ENCODE measurements around the gene ZNF485. TPM values are rescaled to one million over a fixed set of nuclear protein-coding genes. Genes with fewer than 3 reads are reported as not detected.

Gene ZNF485
- total RNA-seq = 10 to 100 TPM in 2 of 5 experiments, 1 to 10 TPM in 3; 2.9 to 13.1 (median 5.3) TPM
- polyA plus RNA-seq = 1 to 10 TPM; 6.0 to 7.4 TPM
- 6.3 reads per million, percentile 28 among the genes with 10 or more reads in this experiment for total RNA-seq

DNA sequence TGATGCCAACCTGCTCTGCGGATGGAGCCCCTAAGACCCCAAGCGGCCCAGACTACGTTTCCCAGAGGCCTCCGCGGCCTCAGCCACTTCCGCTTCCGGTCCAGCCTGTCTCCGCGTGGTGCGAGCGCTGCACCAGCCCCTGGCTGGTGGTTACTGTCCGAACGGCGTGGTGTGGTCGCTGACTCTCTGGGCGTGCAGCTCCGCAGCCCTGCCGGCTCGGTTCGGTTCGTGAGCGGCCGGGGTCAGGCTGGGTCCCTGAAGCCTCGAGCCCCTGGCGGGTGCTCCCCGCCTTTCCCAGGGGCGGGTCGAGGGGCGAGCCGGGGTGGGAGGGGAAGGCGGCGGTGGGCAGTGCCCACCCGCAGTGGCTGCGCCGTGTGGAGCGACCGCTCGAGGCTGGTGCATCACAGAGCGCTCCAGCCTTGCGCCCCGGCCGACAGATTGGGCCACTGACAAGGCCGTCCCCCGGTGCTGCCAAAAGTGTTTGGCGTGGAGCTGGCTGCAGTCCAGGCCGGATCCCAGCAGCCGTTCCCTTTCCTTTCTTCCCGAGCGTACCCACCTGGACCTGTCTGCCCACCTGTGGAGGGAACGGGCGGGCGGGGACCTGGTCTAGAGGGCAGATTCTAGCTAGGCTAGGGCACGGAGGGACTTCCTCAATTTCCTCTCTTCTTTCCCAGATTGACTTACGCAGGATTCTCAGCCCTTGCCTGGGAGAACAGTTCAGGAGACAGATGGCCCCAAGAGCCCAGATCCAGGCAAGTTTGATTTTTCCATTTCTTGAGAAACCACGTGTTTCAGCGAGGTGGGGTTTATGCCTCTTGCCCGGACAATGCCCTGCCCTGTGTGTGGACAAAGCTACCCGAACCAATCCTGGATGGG lies at the start of gene ZNF485:
TSS of gene ZNF485 (plus strand) at position 116 of the 876 bp plus-strand sequence. CDS start at position 729, 613 bp downstream.
- Histone ChIP-seq H3K27ac (ENCODE audit: low read depth, low read length) (peak within 1 kb of the TSS; percentile 75), H3K9me3 (ENCODE audit: control insufficient read depth in 2 of 3, low read length in 3 of 3) (no peaks in the 10 kb centered on the region), H3K27me3 (ENCODE audit: control insufficient read depth in 2 of 2, insufficient read depth in 2 of 2, low read length in 2 of 2) (no peaks in the 10 kb centered on the region), H3K36me3 (ENCODE audit: control insufficient read depth in 2 of 3, insufficient read depth in 3 of 3, low read length in 3 of 3) (peaks cover 0 to 23% (median 0%) of the 10 kb centered on the region in 3 experiments), H3K4me1 (ENCODE audit: control insufficient read depth in 2 of 2, insufficient read depth in 2 of 2, low read length in 2 of 2) (peaks cover 11 to 12% of the 10 kb centered on the region in 2 donors), H3K4me3 (ENCODE audit: low read length) (peak within 1 kb of the TSS; percentile 82)
- ChIA-PET POLR2A (interaction anchor here (0.6 to 4.0 kb wide), 6 partner anchors 9 to 42 kb away, joined by 3 to 22 read pairs (median 4); partner anchors contain the start of genes ZNF239 and ZNF32), CTCF (no interaction called here)
- Mint-ChIP-seq H3K4me1 (peaks cover 11 to 47% (median 45%) of the 10 kb centered on the region in 7 donors), H3K27me3 (peaks cover 0 to 8% (median 0%) of the 10 kb centered on the region in 5 donors), H3K4me3 (peak within 1 kb of the TSS; percentile 80 to 93 (median 85)), H3K9me3 (peaks cover 0 to 13% (median 0%) of the 10 kb centered on the region in 11 donors), H3K27ac (peak within 1 kb of the TSS; percentile 62 to 88 (median 77)), H3K36me3 (peaks cover 14 to 46% (median 36%) of the 10 kb centered on the region in 5 donors)
- peak; percentile 90 for ATAC-seq
- intact Hi-C loops (cut with micrococcal nuclease) = loop anchor here (1.0 kb wide), 7 partner anchors 11 to 1054 kb away; partner anchors contain the start of genes ZNF239 (in 2 of the 2), ZNF32 (in 2 of the 2), BMS1 (in 1 of the 2) and ZNF33B (in 1 of the 2)
- DNase-seq = peak; percentile 41 to 61 (median 56)

DNA sequence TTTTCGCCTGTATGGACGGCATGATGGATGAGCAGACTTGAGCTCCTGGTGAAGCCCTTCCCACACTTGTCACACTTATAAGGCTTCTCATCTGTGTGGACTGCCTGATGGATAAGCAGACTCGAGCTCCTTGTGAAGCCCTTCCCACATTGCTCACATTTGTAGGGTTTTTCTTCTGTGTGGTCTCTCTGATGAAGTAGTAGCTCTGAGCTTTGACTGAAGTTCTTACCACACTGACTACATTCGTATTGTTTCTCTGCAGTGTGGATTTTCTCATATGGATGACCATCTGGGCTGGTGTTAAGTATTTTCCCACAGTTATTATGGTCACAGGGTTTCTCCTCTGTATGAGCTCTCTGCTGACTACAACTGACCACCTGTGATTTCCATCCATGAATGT lies 49.0 kb upstream of the ZNF485 start:
- no peak overlapping the region for H3K4me3 Mint-ChIP-seq

DNA sequence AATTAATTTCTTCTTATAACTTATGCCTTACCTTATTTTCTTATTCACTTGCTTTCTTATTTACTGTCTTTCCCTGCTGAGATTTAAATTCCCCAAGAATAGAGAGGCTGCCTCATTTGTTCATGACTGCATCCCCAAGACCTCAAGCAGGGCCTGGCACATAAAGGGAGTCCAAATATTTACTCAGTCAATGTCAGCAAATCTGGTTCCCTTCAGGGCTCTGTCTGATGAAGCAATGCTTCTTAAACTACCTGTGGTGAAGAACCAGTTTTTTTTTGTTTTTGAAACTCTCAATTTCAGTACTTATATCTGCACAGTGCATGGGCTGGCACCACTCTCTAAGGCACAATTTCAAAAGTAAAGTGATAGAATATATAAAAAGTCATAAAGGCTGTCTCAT lies 36.6 kb upstream of the ZNF485 start:
- Mint-ChIP-seq H3K4me3 (no peak overlapping the region), H3K4me1 (peaks cover 10 to 40% (median 37%) of the 10 kb centered on the region in 7 donors), H3K27ac (peak overlapping the region in 1 of 9 donors; percentile 10), H3K27me3 (peaks cover 0 to 3% (median 0%) of the 10 kb centered on the region in 5 donors), H3K9me3 (peaks cover 0 to 18% (median 4%) of the 10 kb centered on the region in 11 donors), H3K36me3 (peaks cover 4 to 26% (median 12%) of the 10 kb centered on the region in 5 donors)
- Histone ChIP-seq H3K4me1 (ENCODE audit: control insufficient read depth in 2 of 2, insufficient read depth in 2 of 2, low read length in 2 of 2) (peaks cover under 1 to 5% of the 10 kb centered on the region in 2 donors), H3K36me3 (ENCODE audit: control insufficient read depth in 2 of 3, insufficient read depth in 3 of 3, low read length in 3 of 3) (peaks cover 0 to 27% (median 0%) of the 10 kb centered on the region in 3 experiments), H3K4me3 (ENCODE audit: low read length) (no peak overlapping the region), H3K9me3 (ENCODE audit: control insufficient read depth in 2 of 3, low read length in 3 of 3) (no peaks in the 10 kb centered on the region), H3K27ac (ENCODE audit: low read depth, low read length) (no peak overlapping the region), H3K27me3 (ENCODE audit: control insufficient read depth in 2 of 2, insufficient read depth in 2 of 2, low read length in 2 of 2) (no peaks in the 10 kb centered on the region)
- intact Hi-C loops (cut with micrococcal nuclease) = loop anchor here in 1 of 2 donors (10.0 kb wide), 1 partner anchor 275 kb away; no protein-coding TSS in a partner anchor
- DNase-seq (no peak), ATAC-seq (no peak)
- ChIA-PET POLR2A (interaction anchor here (0.6 kb wide), 1 partner anchor 1476 kb away, joined by 3 read pairs; no protein-coding TSS in a partner anchor), CTCF (no interaction called here)

More for the DNA sequence above, 49.0 kb upstream of the ZNF485 start:
- CTCF ChIA-PET = no interaction called here
- intact Hi-C loops (cut with micrococcal nuclease) = no loop called here
- POLR2A ChIA-PET = no interaction called here
- Mint-ChIP-seq H3K36me3 (peaks cover 34 to 81% (median 71%) of the 10 kb centered on the region in 5 donors), H3K27ac (no peak overlapping the region), H3K27me3 (no peaks in the 10 kb centered on the region), H3K4me1 (no peaks in the 10 kb centered on the region), H3K9me3 (peaks cover 21 to 95% (median 71%) of the 10 kb centered on the region in 11 donors)
- Histone ChIP-seq H3K27ac (ENCODE audit: low read depth, low read length) (no peak overlapping the region), H3K4me1 (ENCODE audit: control insufficient read depth in 2 of 2, insufficient read depth in 2 of 2, low read length in 2 of 2) (no peaks in the 10 kb centered on the region), H3K4me3 (ENCODE audit: low read length) (no peak overlapping the region), H3K36me3 (ENCODE audit: control insufficient read depth in 2 of 3, insufficient read depth in 3 of 3, low read length in 3 of 3) (peaks cover 0 to 34% (median 6%) of the 10 kb centered on the region in 3 experiments), H3K9me3 (ENCODE audit: control insufficient read depth in 2 of 3, low read length in 3 of 3) (peaks cover 0 to 62% (median 28%) of the 10 kb centered on the region in 3 experiments), H3K27me3 (ENCODE audit: control insufficient read depth in 2 of 2, insufficient read depth in 2 of 2, low read length in 2 of 2) (no peaks in the 10 kb centered on the region)
- DNase-seq (no peak), ATAC-seq (no peak)

DNA sequence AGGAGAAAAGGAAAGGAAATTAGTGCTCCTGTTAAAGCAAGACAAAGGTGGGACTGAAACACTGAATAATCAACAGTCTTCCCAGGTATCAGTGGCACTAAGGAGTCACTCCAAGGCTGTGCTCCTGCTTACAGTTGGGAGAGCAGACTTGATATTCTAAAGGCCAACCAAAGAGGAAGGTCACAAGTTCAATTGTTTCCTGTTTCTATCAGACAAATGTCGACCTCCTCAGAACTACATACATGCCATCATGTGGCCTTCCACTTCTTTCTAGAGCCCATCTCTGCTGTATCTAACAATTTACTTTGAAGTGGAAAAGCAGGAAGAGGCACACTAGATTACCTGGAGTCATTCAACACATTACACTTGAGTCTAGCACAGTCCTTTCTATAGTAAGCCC lies 35.3 kb upstream of the ZNF485 start:
- no peak overlapping the region for H3K27ac ChIP-seq (ENCODE audit: low read depth, low read length)
- intact Hi-C loops (cut with micrococcal nuclease) = loop anchor here in 1 of 2 donors (10.0 kb wide), 1 partner anchor 276 kb away; no protein-coding TSS in a partner anchor
- no peaks in the 10 kb centered on the region for H3K27me3 ChIP-seq (ENCODE audit: control insufficient read depth in 2 of 2, insufficient read depth in 2 of 2, low read length in 2 of 2)
- peaks cover 0 to 25% (median 0%) of the 10 kb centered on the region in 3 experiments for H3K36me3 ChIP-seq (ENCODE audit: control insufficient read depth in 2 of 3, insufficient read depth in 3 of 3, low read length in 3 of 3)
- H3K9me3 Mint-ChIP-seq = peaks cover 3 to 21% (median 8%) of the 10 kb centered on the region in 11 donors
- peak overlapping the region in 5 of 9 donors; percentile 6 to 65 (median 24) for H3K27ac Mint-ChIP-seq
- H3K9me3 ChIP-seq (ENCODE audit: control insufficient read depth in 2 of 3, low read length in 3 of 3) = no peaks in the 10 kb centered on the region
- DNase-seq (no peak), ATAC-seq (no peak)
- peaks cover 23 to 53% (median 50%) of the 10 kb centered on the region in 7 donors for H3K4me1 Mint-ChIP-seq
- ChIA-PET POLR2A (interaction anchor here (1.1 kb wide), 1 partner anchor 24 kb away, joined by 6 read pairs; no protein-coding TSS in a partner anchor), CTCF (no interaction called here)
- no peak overlapping the region for H3K4me3 ChIP-seq (ENCODE audit: low read length)
- H3K4me1 ChIP-seq (ENCODE audit: control insufficient read depth in 2 of 2, insufficient read depth in 2 of 2, low read length in 2 of 2) = peaks cover 14 to 18% of the 10 kb centered on the region in 2 donors
- peaks cover 0 to 3% (median 0%) of the 10 kb centered on the region in 5 donors for H3K27me3 Mint-ChIP-seq
- no peak overlapping the region for H3K4me3 Mint-ChIP-seq
- peaks cover 4 to 19% (median 7%) of the 10 kb centered on the region in 5 donors for H3K36me3 Mint-ChIP-seq

DNA sequence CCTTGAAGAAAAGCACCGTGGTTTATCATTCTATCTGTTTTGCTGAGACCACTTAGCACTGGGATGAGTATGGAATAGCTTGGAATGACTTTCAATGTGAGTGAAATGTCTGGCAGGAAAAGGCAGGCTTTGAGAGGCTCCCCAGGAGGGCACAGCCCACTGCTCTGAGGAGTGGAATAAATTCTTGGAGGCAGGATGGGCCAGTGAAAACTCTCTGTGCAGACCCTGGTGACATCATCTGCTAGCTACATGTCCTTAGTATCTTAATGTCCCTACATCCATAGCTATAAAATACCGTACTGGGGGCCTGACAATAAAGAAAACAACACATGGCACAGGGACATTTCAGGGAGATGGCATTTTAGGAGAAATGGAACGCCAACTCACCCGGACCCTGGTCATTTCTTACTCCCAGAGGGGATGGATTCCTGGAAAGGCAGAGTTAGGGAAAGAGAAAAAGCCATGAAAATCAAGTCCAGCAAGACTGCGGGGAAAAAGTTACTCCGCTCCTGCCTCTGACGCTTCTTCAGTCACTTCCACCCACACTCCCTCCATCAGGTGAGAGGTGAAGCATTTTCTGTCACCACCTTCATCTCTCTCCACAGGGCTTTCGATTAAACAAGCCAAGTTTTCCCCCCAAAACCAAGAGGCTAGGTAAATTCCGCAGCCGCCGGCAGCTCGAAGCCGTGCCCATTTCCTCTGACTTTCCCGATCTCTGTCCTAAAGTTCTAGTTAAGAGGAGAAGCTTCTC lies 32.8 kb upstream of the ZNF485 start:
- Histone ChIP-seq H3K4me3 (ENCODE audit: low read length) (peak overlapping the region; percentile 72), H3K9me3 (ENCODE audit: control insufficient read depth in 2 of 3, low read length in 3 of 3) (no peaks in the 10 kb centered on the region), H3K27ac (ENCODE audit: low read depth, low read length) (peak overlapping the region; percentile 66), H3K36me3 (ENCODE audit: control insufficient read depth in 2 of 3, insufficient read depth in 3 of 3, low read length in 3 of 3) (peaks cover 0 to 3% (median 0%) of the 10 kb centered on the region in 3 experiments), H3K4me1 (ENCODE audit: control insufficient read depth in 2 of 2, insufficient read depth in 2 of 2, low read length in 2 of 2) (peaks cover 14 to 19% of the 10 kb centered on the region in 2 donors), H3K27me3 (ENCODE audit: control insufficient read depth in 2 of 2, insufficient read depth in 2 of 2, low read length in 2 of 2) (no peaks in the 10 kb centered on the region)
- H3K4me1 Mint-ChIP-seq = peaks cover 28 to 64% (median 61%) of the 10 kb centered on the region in 7 donors
- ChIA-PET CTCF (interaction anchor here (0.6 kb wide), 1 partner anchor 418 kb away, joined by 3 read pairs; no protein-coding TSS in a partner anchor), POLR2A (interaction anchor here (1.0 to 4.6 kb wide), 6 partner anchors 16 to 75 kb away, joined by 3 to 35 read pairs (median 4); partner anchors contain the start of genes ZNF32 and ZNF485)
- peaks cover 0 to 3% (median 0%) of the 10 kb centered on the region in 5 donors for H3K27me3 Mint-ChIP-seq
- peaks cover 0 to 23% (median 10%) of the 10 kb centered on the region in 5 donors for H3K36me3 Mint-ChIP-seq
- peak overlapping the region; percentile 21 to 91 (median 73) for H3K4me3 Mint-ChIP-seq
- H3K27ac Mint-ChIP-seq = peak overlapping the region in 8 of 9 donors; percentile 63 to 96 (median 84)
- no peak for ATAC-seq
- peak in 3 of 9 donors; percentile 14 to 31 (median 22) for DNase-seq
- H3K9me3 Mint-ChIP-seq = peaks cover 5 to 26% (median 7%) of the 10 kb centered on the region in 11 donors
- intact Hi-C loops (cut with micrococcal nuclease) = loop anchor here in 1 of 2 donors (10.0 kb wide), 1 partner anchor 279 kb away; no protein-coding TSS in a partner anchor

All from naive thymus-derived CD4-positive, alpha-beta T cell (primary cell).